ENCODE data around the gene PCDH15.

GRCh38 chr10:54745436-54745835 is 55.6 kb downstream of the PCDH15 start:
- no peak for TF ChIP-seq CTCF (IDR thresholded peaks at IDR 0.05)
- no peak for TF ChIP-seq POLR2A (IDR thresholded peaks at IDR 0.05)

Data from testis (tissue), 2 donors.